ENCODE measurements around the gene ERI3.

Gene ERI3

DNA sequence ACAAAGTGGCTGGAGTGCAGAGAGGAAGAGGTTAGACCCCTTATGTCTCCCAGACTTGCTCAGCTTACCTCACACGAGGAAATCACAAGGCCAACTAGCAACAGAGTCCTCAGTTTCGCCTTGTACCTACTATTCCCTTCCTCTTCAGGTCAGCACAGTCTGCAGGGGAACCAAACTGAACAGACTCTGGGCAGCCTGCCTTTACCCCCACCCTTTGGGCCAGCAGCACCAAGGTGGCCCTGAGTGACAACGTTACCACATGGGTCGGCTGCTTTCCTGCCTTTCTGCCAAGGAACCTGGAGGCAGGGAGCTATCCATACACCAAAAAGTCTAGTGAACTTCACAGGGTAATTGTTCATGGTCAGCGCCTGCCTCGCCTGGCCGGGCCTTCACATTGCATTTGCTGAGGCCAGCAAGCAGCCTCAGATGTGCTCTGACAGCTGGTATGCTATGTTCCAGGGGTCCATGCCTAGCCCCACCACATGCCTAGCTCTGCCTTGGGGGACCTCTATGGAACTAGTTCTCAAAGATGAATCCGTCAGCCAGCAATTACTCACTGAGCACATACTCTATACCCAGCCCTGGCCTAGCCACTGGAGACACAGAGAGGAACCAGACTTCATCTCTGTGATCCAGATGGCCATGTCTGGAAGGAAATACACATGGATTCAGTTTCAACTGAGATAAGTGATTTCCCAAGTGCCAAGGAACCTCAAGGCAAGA lies 72.2 kb downstream of the ERI3 start:
- DNase-seq = no peak

DNA sequence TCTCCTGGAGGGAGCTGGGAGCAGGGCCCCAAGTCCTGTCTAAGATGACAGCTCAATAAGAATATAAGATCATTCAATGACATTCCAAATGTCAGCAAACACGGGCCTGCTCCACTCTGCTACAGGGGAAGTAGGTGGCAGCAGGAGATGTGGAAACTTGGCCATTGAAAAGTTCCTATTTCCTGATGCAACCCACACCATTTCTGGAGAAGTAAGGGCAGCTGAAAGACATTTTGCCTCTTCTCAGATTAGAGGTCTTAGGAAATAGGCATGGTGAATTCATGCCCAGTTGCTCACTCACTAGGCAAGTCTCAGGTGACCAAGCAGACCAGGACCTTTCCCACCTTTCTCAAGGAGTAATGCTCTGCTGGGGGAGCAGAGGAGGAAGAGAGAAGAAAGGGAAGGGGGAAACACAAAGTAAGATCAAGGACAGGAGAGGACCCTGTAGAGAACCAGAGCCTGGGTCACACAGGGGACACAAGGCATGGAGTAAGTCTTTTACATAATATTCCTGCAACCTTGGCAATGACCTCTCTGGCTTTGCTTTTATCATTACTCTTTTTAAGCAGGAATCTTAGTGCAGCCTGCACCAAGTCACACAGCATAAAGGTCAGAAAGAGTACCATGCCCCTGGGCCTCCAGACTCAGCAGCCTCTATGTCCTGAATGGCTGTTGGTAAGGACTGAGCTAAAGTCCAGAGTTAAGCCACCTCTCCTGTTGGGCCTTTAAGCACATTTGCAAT lies 72.9 kb downstream of the ERI3 start:
- DNase-seq = no peak

GRCh38 chr1:44276901-44277300 lies 78.2 kb downstream of the ERI3 start:
- no peak for DNase-seq

DNA sequence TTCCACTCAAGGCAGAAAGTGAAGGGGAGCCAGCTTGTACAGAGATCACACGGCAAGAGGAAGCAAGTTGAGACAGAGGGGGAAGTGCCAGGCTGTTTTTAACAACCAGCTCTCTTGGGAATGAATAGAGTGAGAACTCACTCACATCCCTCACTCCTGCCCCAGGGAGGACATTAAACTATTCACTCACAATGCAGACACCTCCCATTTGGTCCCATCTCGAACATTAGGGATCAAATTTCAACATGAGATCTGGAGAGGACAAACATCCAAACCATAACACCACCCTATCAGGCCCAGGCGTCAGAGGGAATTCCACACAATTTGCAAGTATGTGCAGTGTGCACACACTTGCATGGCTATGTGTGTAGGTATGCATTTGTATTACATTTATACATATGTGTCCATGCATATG lies 79.1 kb downstream of the ERI3 start:
- DNase-seq = no peak

DNA sequence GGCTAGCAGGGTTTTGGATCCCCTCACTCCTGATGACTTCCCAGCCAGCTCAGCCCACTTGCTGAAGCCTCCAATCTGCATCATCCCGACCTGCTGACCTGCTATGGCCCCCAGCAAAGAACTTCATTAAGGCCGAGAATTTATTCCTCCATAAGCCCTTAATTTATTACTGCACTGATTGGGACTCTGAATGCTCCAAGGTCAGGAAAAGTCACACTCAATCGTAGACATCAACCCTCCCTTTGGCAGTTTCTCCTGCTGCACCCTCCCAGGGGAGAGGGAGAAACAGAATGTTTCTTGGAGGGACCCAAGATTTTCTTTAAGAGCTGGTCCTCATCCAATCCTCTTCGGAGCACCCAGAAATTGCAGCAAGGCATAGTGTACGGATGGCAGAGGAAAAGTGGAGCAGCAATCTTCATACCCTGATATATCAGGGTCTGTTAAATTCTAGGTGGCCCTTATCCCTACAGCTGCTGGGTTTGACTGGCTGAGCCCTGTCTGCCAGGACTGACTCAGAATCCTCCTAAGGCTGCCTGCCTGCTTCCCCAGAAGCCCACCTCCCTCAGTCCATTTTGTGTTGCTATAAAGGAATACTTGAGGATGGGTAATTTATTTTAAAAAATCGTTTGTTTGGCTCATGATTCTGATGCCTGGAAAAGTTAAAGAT lies 79.6 kb downstream of the ERI3 start:
- no peak for DNase-seq

GRCh38 chr1:44273560-44274350 lies 81.3 kb downstream of the ERI3 start:
- no peak for DNase-seq

GRCh38 chr1:44272992-44273391 lies 82.1 kb downstream of the ERI3 start:
- no peak for DNase-seq

- no peak for DNase-seq
Observed at GRCh38 chr1:44271646-44272045, 83.4 kb downstream of the ERI3 start.

GRCh38 chr1:44270686-44271628 lies 84.1 kb downstream of the ERI3 start:
- DNase-seq = no peak

GRCh38 chr1:44268054-44268453 lies 87.0 kb downstream of the ERI3 start:
- no peak for DNase-seq

DNA sequence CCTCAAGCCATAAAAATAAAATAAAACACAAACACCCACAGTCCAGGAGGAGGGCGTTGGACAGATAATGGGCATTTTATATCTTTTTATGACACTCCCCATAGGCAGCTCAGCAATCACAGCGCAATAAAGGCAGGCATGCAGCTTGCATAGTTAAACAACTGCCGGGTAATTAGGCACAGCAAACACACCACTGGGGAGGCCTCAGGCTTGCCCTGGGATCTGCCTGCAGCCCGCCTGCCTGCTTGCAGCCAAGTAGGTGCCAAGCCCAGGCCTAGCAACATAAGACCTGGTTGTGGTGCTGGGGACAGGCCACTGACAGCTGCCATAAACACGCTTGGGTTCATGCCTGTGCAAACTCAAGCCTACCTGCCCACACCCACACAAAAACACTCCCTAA lies 87.6 kb downstream of the ERI3 start:
- no peak for DNase-seq

DNA sequence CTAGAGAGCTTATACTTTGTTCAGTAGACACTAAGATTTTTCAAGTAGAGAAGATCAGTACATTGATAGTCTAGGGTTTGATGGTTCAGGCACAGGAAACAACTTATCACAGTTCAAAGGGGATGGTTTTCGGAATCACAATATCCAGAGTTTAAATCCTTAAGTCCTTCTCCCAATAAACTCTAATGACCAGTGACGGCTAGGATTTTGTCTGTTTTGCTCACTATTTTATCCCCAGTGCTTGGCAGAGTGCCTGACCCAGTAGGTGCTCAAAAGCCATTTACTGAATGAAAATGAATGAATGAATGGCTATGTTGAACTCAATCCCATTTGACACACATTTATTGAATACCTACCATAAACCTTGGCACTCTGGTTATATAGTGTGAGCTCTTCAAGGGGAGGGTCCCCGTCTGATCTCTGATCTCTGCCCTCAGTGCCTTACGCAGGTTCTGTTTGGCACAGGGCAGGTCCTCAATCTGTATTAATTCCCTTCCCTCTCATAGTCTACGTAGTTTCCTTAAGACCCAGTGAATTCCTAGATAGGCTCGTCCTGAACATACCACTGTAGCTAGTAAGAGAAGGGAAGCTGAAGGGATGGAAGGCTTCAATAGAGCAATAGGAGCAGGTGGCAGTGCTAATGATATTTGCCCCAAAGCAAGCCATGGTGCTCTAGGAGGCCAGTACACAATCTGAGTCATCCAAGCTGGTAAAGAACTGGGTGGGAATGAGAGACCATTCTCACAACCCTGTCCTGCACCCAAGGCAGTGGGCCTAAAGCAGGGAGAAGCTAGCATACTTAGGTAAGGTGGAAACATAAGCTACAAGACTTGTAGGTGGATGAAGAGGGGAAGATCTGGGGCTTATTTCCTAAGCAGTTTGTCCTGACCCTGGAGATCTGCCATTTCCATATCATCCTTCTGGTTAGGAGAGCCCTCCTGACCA lies 88.4 kb downstream of the ERI3 start:
- no peak for DNase-seq

GRCh38 chr1:44265656-44266358 lies 89.2 kb downstream of the ERI3 start:
- DNase-seq = no peak

DNA sequence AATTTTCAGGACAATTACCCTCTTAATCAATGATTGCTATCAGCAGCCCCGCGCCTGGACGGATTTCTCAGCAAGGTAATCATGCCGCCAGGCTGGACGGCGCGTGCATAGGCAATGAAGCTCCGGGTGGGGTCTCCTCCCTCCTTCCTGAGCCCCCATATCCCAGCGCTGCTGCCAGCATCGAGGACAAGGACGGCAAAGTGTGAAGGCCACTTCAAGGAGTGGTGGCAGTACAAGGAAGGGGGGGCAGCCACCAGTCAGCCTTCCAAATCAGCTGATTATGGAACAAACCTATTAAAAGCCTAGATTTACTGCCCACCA lies 90.6 kb downstream of the ERI3 start:
- no peak for DNase-seq

DNA sequence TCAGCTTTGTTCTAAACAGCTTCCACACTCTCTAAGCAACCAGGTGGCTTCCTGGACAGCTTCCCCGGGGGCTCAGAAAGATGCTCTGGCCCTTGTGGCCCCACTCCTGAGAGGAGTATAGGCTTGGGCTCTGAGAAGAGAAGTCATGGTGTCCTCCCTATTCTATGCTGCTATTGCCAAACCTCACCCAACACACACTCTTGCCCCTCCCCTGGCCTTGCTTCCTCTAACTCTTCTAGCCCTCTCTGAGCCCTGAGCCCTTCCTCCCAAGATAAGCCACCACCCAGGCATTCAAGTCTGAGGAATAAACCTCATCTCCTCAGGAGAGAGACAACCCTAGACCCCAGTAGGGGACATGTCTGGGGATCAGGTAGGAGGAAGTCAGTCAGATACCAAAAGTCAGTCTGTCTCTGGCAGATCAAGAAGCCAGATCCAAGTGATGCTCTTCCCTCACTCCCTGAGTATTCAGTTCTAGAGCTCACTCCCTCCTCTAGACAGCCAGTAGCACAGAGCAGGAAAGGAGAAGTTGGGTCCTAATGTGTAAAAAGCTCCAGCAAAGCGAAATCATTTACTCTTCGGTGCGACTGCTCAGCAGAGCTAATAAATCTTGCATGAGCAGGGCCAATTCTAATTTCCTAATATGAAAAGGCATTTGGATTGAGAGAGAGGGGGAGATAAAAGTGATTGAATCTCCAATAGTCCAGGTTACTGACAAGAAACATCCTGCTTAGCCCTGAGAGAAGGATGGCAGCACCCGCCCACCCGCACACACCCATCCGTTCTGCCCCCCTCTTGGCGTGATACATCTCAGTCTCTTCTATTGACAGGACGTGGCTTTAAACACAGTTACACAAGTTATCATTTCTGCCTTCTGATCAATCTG lies 91.2 kb downstream of the ERI3 start:
- no peak for DNase-seq

GRCh38 chr1:44262816-44263567 lies 92.1 kb downstream of the ERI3 start:
- no peak for DNase-seq

GRCh38 chr1:44262414-44262813 lies 92.6 kb downstream of the ERI3 start:
- no peak for DNase-seq

DNA sequence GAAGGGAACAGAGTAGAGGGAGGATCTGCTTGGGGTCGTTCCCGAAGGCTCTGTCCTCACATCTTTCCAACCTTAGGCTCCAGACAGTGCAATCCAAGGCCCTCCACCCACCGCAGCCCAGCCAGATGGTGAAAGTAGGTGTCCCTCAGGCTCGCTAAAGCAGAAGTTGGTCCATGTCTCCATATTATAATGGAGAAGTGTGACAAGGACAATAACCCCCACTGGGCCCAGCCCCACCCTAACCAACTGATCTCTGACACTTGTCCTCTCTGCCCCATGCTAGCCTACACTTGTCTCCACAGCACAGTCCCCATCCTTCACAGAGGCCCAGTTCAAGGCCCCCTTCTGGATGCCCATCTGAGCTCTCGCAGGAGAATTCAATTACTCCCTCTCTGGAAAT lies 93.1 kb downstream of the ERI3 start:
- no peak for DNase-seq

Measured in activated CD4-positive, alpha-beta T cell treated with anti-CD3 and anti-CD28 coated beads, Interleukin-10, Interleukin-2, amounts not matched to agents 100 ng/mL and 50 ng/mL, durations not matched to agents 16 hours and 8 hours (primary cell).